Measurements from ENCODE around the gene MRPL58.
"Not testable (repeated sequence)": the region's sequence is repeated elsewhere in the genome, so short reads cannot be mapped to it uniquely, and the experiment has no call there.

MRPL58 gene

DNA sequence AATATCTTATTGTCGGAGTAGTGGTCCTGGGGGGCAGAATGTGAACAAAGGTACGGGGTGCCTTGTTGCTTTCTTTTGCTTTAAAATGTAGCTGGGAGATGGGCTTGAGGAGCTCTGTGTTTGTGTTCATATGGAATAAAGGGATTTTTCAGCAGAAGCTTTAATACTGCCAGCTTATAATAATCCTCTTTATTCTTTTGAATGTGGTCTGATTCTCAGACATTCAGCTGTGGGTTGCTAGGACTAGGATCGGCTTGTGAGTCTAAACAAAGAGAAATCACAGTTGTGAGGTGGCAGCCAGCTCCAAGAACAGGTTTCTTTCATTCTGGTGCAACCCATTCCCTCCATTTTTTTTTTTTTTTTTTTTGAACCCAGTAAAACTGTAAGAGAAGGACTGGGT lies 7.2 kb downstream of the MRPL58 start:
- no peak for DNase-seq

DNA sequence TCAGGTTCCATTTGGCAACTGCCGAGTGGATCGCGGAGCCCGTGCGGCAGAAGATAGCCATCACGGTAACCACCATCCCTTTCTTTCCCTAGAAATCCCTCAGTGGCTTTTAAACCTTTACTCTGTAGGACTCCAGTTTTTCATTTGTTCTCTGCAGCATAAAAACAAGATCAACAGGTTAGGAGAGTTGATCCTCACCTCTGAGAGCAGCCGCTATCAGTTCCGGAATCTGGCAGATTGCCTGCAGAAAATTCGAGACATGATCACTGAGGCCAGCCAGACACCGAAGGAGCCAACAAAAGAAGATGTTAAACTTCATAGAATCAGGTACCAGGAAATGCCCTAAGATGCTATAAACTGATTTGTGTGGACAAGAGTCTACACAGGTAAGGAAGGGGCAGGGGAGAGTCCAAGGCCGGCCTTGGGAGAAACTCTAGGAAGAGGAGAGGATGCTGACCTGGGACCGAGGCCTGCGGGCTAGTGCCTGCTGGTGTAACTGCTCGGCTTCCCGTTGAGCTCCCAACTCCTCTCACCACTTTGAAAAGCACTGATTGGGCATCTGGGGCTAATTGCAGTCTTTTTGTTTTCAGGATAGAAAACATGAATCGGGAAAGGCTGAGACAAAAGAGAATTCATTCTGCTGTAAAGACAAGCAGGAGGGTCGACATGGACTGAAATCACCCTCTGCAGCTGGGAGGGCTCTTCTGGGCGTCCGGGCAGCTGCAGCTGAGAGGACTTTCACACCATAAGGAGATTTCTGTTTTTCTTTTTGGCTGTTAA lies 8.1 kb downstream of the MRPL58 start:
- no peak for DNase-seq

DNA sequence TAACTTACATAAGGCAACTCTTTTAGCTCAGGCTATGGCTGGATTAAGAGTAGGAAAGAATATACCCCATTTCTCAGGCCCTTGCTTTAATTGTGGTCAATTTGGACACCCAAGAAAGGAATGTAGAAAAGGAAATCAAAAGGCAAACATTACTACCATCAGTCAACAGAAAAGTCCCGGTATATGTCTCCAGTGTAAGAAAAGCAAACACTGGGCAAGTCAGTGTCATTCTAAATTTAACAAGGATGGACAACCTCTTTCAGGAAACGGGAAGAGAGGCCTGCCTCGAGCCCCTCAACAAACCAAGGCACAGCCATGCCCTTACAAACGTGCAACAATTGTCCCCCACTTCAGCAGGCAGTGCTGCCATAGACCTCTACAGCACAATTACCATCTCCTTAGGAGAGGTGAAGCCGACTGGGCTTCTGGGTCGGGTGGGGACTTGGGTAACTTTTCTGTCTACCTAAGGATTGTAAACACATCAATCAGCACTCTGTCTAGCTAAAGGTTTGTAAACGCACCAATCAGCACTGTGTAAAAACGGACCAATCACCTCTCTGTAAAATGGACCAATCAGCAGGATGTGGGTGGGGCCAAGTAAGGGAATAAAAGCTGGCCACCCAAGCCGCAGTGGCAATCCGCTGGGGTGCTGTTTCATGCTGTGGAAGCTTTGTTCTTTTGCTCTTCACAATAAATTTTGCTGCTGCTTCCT lies 12.4 kb downstream of the MRPL58 start:
- peak; percentile 53 for DNase-seq

DNA sequence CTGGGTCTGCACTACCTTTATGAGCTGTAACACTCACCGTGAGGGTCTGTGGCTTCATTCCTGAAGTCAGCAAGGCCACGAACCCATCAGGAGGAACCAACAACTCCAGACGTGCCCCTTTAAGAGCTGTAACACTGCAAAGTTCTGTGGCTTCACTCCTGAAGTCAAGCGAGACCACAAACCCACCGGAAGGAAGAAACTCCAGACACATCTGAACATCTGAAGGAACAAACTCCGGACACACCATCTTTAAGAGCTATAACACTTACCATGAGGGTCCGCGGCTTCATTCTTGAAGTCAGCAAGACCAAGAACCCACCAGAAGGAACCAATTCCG lies 12.9 kb downstream of the MRPL58 start:
- DNase-seq: not testable (repeated sequence)

DNA sequence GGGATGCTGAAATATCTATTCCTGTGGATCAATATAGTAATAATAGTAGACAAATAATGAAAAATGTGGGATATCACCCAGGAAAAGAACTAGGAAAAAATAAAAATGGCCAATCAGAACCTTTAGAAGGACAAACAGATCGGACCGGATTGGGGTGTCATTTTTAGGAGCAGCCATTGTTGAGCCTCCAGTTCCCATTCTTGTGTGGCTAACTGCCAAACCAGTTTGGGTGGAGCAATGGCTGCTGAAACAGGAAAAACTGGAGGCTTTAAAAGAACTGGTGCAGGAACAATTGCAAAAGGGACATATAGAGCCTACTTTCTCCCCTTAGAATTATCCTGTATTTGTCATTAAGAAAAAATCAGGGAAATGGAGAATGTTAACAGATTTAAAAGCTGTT lies 14.2 kb downstream of the MRPL58 start:
- not testable (repeated sequence) for DNase-seq

DNA sequence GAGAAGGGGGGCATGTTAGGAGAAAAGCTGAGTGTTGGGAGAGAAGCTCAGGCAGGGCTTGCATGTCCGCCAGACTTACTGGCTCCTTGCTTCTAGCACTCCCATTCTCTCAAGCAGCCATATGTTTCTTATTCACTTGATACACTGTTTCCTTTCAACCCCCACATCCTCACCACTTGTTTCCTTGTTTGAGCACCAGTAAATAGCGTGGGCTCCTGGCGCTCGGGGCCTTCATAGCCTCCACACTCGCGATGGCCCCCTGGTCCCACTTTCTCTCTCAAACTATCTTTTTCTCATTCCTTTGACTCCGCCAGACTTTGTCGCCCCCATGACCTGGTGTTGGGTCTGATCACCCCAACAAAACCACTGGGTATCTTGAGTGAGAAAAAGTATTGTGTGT lies 17.7 kb downstream of the MRPL58 start:
- DNase-seq: no peak

DNA sequence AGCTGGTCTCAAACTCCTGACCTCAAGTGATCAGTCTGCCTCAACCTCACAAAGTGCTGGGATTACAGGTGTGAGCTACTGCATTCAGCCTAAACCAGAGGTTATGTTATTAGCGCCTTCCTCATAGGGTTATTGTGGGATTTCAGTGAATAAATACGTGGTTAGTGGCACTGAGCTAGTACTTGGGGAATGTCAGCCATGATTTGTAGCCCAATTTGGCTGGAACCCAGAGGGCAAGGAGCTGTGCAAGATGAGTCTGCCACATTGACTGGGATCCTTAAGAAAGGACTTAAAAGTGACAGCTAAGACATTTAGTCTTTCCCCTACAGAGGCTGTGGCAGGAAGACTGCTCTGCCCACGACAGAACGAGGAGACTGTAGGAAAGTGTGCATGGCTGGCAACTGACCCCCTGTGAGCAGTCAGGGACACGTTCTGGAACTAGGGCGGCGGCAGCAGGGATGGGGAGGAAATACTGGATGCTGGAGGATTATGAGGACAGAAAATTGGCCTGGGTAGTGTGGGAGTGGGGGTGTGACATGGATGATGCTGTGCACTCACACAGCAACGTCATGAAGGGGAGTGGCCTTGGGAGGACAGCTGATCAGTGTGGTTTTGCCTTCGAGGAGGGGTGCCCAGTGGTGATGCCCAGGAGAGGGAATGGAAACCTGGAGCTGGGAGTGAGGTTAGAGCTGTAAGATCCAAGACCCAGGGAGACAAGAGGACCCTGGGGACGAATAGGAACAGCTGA lies 19.7 kb downstream of the MRPL58 start:
- peak; percentile 71 for DNase-seq

DNA sequence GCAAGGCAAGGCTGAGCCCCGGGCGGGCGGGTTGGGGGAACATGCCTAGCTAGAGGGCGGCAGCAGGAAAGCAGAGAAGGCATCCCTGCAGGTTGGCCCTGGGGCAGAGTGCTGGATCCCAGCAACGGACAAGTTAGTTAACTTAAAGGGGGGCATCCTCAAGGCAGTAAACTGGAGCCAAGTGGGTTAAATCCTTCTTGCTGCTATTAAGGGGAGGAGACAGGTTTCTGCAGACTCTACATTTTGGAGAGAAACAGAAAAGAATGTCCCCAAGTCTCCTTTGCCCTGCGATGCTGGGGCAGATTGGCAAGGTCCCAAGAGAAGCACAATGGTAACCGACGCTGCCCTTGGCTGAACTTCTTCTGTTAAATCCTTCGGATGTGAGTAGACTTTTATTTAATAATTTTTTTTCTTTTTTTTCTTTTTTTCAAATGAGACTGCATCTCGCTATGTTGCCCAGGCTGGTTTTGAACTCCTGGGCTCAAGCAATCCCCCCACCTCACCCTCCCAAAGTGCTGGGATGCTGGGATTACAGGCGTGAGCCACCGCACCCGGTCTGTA lies 20.3 kb downstream of the MRPL58 start:
- DNase-seq: peak; percentile 30

DNA sequence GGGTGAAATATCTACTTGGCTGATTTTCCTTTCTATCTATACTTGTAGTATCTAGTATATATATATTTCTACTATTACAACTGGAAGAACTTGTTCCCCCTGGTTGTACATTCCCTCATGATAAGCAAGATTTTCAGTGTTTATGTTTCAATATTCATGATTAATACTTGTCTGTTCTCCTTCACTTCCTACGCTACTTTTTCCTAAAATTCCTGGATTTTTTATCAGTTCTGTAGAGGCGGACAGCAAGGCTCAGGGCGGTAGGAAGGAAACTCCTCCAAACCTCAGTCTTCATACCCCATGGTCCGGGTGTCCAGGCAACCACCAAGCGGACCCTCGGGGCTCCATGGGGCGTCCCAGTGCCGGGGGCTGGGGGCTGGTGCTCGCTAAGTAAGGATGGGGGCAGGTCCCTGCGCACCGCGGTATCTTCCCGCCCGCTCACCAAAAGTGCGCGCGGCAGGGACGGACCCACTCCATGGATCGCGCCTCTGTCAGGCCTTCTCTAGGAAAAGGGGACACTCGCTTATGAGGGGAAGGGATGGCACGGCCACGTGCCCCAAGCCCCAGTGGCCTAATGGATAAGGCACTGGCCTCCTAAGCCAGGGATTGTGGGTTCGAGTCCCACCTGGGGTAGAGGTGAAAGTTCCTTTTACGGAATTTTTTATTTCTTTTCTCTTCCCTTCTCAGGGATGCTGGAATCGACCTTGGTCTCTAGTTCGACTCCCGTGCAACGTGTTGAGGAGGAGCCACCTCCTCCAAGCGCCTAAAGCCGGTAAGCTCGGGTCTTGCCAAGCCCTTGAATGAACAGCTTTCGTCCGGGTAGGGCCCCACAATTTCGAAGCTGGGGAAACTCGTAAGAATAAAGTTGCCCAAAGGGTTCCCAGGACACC lies 21.1 kb downstream of the MRPL58 start:
- DNase-seq: peak; percentile 90

DNA sequence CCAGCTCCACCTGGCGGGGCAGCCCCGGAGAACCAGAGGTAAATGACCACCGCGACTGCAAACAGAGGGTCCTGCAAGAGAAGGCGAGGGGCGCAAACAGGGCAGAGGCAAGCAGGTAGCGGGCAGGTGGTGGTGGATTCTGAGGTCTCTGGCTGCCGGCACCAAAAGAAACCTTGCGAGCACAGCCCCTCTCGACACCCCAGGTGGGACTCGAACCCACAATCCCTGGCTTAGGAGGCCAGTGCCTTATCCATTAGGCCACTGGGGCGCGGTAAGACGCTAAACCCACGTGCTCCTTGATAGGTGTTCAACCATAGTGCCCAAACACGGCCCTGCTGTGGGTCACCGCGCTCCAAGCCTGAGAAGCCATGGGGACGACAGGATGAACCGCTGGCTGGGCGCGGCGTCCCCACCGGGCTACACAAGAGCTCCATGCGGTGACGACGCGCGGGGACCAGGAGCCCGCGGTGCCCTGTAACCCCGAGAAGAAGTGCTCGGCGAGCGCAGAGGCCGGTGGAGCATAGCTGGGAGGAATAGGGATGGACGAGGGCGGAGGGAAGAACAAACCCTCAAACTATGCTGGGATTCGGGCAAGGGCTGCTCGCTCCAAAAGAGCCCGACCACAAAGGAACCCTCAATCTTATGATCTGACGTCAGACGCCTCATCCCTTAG lies 21.9 kb downstream of the MRPL58 start:
- DNase-seq: peak; percentile 86

DNA sequence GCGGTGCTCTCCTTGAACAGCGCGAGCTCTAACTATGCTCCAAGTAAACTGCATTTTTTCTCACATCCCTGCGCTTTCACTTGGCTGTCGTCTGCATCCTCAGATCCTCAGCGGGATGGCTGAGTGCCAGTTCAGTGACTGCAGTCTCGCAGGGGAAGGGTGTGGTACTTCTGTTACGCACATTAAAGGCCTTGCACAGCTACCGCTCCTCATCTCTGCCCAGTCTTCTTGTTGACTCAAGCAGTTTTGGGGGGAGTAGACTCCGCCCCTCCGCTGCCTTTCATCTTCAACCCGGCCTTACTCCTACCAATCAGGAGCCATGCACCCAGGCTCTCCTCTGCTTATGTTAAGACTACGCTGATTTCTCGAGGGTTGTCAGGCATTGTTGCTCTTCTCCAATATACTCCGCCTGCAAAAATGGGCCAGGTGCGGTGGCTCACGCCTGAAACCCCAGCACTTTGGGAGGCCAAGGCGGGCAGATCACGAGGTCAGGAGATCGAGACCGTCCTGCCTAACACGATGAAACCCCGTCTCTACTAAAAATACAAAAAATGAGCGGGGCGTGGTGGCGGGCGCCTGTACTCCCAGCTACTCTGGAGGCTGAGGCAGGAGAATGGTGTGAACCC lies 24.3 kb downstream of the MRPL58 start:
- DNase-seq: peak; percentile 94

DNA sequence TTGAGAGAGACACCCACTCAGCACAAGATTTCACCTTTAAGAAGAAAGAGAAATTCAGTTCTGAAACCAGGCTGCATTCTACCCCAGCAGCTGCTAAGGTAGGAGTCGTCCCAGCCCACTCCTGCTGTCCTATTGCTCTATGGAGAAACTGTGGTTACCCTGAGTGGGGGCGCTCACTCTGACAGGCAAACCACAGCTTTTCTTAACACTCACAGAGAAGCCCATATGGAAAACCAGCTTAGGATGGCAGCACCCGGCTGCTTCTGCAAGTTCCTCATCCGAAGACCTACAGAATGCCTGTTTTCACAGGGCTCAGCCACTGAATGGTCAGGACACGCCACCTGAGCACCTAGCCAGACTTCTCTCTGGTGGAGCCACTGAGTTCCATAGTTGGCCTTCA lies 26.8 kb downstream of the MRPL58 start:
- no peak for DNase-seq

DNA sequence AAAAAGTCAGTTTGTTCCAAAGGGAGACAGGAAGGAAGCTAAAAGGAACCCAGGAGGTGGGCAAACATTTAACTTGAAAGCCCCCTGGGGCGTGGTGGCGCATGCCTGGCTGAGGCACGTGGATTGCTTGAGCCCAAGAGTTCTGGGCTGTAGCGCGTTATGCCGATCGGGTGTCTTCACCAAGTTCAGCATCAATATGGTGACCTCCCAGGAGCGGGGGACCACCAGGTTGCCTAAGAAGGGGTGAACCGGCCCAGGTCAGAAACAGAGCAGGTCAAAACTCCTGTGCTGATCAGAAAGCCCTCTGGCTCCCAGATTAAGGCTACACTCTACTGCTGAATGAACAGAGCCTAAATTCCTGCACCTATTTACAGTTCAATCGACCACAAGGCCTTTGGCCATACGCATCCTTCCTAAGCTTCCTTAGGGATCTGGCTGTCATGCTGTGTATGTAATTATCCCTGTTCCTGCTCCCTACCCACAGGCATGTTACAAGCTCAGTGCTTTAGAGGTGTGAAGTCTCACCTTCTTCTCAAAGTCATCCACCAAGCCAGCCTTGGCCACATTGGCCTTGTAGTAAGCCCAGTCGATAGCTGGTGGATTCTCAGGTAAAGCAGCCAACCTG lies 29.3 kb downstream of the MRPL58 start:
- DNase-seq: no peak

DNA sequence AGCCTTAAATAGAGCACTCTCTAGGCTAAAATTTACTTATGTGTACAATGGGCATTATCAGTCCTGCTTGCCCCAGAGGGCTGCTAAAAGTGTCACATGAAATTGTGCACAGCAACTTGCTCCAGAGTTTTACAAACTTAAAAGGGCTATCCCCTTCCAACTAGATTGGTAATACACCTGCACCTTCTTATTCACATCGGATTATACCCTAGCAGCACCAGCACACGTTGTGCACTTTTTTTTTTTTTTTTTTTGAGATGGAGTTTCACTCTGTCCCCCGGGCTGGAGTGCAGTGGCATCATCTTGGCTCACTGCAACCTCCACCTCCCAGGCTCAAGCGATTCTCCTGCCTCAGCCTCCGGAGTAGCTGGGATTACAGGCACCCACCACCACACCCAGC lies 31.3 kb downstream of the MRPL58 start:
- DNase-seq: not testable (repeated sequence)

DNA sequence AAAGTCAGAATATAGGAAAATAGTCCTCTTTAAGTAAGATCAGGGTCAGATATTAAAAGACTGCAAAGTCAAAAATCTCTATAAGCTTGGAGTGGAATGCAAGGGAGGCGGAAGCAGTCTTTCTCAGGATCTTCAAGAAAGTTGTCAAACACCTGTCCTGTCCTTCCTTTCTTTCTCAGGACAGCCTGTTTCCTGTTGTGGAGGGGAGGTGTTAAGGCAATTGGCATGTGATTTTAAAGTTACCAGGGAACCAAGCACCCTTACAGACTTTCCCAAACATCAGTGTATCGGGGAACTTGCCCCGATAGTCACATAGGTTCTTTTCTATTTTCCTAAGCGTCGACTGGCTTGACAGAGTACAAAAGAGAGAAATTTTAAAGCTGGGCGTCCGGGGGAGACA lies 32.2 kb downstream of the MRPL58 start:
- DNase-seq: no peak

DNA sequence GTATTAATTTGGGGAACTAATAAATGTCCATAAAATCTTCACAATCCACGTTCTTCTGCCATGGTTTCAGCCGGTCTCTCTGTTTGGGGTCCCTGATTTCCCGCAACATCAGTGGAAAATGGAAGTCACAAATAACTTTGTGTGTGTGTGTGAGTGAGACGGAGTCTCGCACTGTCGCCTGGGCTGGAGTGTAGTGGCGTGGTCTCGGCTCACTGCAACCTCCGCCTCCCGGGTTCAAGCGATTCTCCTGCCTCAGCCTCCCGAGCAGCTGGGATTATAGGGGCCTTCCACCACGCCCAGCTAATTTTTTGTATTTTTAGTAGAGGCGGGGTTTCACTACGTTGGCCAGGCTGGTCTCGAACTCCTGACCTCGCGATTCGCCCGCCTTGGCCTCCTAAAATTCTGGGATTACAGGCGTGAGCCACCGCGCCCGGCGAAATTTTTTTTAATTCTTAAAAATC lies 33.5 kb downstream of the MRPL58 start:
- DNase-seq: not testable (repeated sequence)

DNA sequence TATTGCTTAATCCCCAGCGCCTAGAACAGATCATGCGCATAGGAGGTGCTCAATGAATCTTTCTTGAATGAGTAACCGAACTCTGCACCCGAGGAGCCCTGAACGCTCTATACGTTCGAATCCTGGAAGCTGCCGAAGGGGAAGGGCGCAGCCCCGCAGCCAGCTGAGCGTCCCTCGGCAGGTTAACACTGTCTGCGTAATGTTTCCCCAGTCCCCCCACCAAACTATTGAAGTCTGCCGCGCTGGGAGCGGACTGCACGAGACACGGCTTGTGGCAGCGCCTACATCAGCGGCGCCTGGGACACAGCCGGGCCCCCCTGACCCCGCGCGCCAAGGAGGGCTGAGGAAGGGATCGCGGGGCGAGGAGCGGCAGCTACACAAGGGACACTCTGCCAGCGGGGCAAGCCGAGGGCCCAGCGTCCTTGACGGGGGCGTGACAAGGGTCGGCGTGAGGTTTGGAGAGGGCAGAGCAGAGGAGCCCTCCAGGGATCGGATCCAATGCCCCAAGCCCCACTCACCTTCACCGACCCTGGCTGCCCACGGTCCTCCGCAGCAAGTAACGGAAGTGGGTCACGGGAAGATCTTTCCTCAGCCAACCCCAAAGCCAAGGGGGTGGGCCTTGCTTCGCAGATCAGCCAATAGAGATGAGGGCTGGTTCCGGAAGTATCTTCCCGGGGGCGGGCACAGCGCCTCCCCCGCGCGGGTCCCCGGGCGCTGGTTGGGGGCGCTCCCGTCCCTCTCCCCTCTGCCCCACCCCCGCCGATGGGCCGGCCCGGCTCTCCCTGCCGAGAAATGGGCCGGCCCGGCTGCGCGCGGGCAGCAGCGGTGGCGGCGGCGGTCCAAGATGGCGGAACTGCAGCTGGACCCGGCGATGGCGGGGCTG lies 34.2 kb downstream of the MRPL58 start, which contains the start of the genes ATP5PD and KCTD2:
TSS of gene ATP5PD (minus strand) at position 563 of the 883 bp plus-strand sequence. CDS start 4,319 bp downstream, outside the sequence.
TSS of gene KCTD2 (plus strand) at position 819 of the 883 bp plus-strand sequence. CDS start at position 845, 26 bp downstream.
- peak; percentile 97 for DNase-seq

DNA sequence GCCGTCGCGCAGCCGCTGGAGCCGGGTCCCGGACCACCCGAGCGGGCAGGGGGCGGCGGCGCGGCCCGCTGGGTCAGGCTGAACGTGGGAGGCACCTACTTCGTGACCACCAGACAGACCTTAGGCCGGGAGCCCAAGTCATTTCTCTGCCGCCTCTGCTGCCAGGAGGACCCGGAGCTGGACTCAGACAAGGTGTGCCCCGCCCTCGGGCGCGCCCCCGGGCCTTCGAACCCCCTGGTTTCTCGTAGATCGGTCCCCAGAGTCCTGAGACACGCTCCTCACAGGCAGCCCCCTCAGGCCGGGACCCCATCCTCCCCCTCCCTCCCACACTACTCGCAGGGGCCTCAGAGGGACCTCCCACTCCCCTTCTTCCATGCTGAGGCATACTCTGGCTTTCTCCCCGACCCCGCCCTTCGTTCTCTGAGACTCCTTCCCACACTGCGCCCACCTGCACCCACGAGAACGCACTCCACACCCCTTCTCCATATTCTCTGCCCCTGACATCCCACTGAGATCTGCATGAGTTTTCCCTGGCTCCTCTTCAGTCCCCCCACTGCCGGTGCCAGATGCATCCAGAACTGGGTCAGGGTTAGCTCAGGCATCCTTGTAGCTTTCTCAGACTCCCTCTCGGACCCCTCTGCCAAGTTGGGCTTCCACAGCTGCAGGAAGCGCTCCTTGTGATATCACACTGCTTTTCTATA lies 35.1 kb downstream of the MRPL58 start:
- DNase-seq: peak; percentile 19
